GM12878 (cell line): ENCODE results near the gene KCND3. TPM values are rescaled to one million over a fixed set of nuclear protein-coding genes. Genes with fewer than 3 reads are reported as not detected.

Experiments used
- ATAC-seq: fragments of 200-7000 bp; cut with Tn5 transposase; 3 replicates; pipeline ENCODE4 v1.9.1; 2020; ENCODE audit warnings: mild to moderate bottlenecking, moderate library complexity
- BruUV-seq: library from RNA; stranded (reverse); fragments of 400-500 nt; replicated peaks from 2 replicates; lab custom pipeline; 2021; lab: Mats Ljungman, UMichigan
- CTCF ChIA-PET: fragments of 300-600 bp; sonication (Branson Sonifier 250); formaldehyde crosslinking; extraction: SDS; loops from one replicate; lab custom pipeline; 2021; ENCODE audit warnings: inconsistent platforms; lab: Yijun Ruan, JAX
- POLR2A ChIA-PET: fragments of 350-600 bp; formaldehyde crosslinking; extraction: SDS; loops from one replicate; lab custom pipeline; 2021; ENCODE audit warnings: inconsistent platforms; lab: Charles Lee
- RAD21 ChIA-PET: fragments of 300-600 bp; sonication (Branson Sonifier 250); formaldehyde crosslinking; loops from one replicate; lab custom pipeline; 2023; ENCODE audit warnings: antibody characterized with exemption; ENCODE audit not compliant: unreplicated experiment; lab: Charles Lee
- SMC1A ChIA-PET: fragments of 300-600 bp; sonication (Branson Sonifier 250); formaldehyde crosslinking; loops from one replicate; lab custom pipeline; 2023; ENCODE audit not compliant: unreplicated experiment, uncharacterized antibody; lab: Charles Lee
- DNase-seq: peaks from one replicate; pipeline ENCODE4 v3.0.0-alpha.2; 2011; ENCODE audit warnings: low read depth, low spot score
- FAIRE-seq: peaks from 3 replicates; lab custom pipeline; 2011; peaks lifted over from hg19 to GRCh38; lab: Jason Lieb, UNC
- H2AFZ ChIP-seq: 2 replicates; pipeline ENCODE4 v1.6.0; 2011; ENCODE audit warnings: low read depth, low read length, control low read depth; ENCODE audit not compliant: control insufficient read depth
- H3K27ac ChIP-seq: 2 replicates; pipeline ENCODE4 v1.5.1; 2011; ENCODE audit warnings: control low read depth; ENCODE audit not compliant: control insufficient read depth, insufficient read depth
- H3K27me3 ChIP-seq, 2 experiments: replicated peaks in 1 of 2; 2 replicates each; pipeline versions ENCODE4 v1.6.0 to v1.6.1; 2011; ENCODE audit warnings: low read length in 1 of 2; ENCODE audit not compliant: control insufficient read depth in 2 of 2, insufficient read depth in 2 of 2
- H3K36me3 ChIP-seq, 2 experiments: 2 replicates each; pipeline ENCODE4 v1.5.1; 2011; ENCODE audit warnings: low read length in 1 of 2; ENCODE audit not compliant: control insufficient read depth in 2 of 2, insufficient read depth in 2 of 2
- H3K4me1 ChIP-seq: 2 replicates; pipeline ENCODE4 v1.6.1; 2011; ENCODE audit warnings: mild to moderate bottlenecking, low read length, moderate library complexity, mixed read lengths; ENCODE audit not compliant: control insufficient read depth, insufficient read depth
- H3K4me2 ChIP-seq: 2 replicates; pipeline ENCODE4 v1.6.0; 2011; ENCODE audit warnings: control low read depth; ENCODE audit not compliant: control insufficient read depth, insufficient read depth
- H3K4me3 ChIP-seq: fragments of 200-600 bp; sonication (generic); 2 replicates; pipeline ENCODE4 v1.5.1; 2016
- H3K79me2 ChIP-seq: 2 replicates; pipeline ENCODE4 v1.6.0; 2011; ENCODE audit warnings: low read length; ENCODE audit not compliant: control insufficient read depth, insufficient read depth
- H3K9ac ChIP-seq: 2 replicates; pipeline ENCODE4 v1.8.0; 2011; ENCODE audit warnings: low read length, control low read depth, mixed read lengths; ENCODE audit not compliant: control insufficient read depth, insufficient read depth
- H3K9me3 ChIP-seq: replicated peaks from 3 replicates; pipeline ENCODE4 v1.5.1; 2011; ENCODE audit warnings: mild to moderate bottlenecking, low read length; ENCODE audit not compliant: control insufficient read depth, insufficient read depth
- H4K20me1 ChIP-seq: 2 replicates; pipeline ENCODE4 v1.6.0; 2011; ENCODE audit not compliant: control insufficient read depth, insufficient read depth
- ATF2 ChIP-seq: IDR thresholded peaks from 2 replicates; pipeline ENCODE4 v1.6.1; 2012; ENCODE audit warnings: low read length, inconsistent platforms
- BRCA1 ChIP-seq: IDR thresholded peaks from 2 replicates; pipeline ENCODE4 v1.6.1; 2011; ENCODE audit warnings: low read depth, low read length, improper control_type of control experiment
- CTCF ChIP-seq, 3 experiments: IDR thresholded peaks in 2 of 3; conservative IDR thresholded peaks in 1 of 3; 2 replicates each; pipeline ENCODE4 v1.5.1; 2011; ENCODE audit warnings: low read depth in 3 of 3, low read length in 3 of 3, mild to moderate bottlenecking in 3 of 3, control low read depth in 2 of 3, moderate library complexity in 2 of 3, inconsistent platforms in 1 of 3, mixed read lengths in 1 of 3; ENCODE audit not compliant: control insufficient read depth in 2 of 3, insufficient read depth in 1 of 3; ENCODE audit errors: extremely low read depth in 1 of 3
- ETV6 ChIP-seq, 2 experiments: fragments of 450-650 bp in 1 of 2; IDR thresholded peaks in 1 of 2; conservative IDR thresholded peaks in 1 of 2; 2 replicates each; pipeline ENCODE4 v1.6.1; 2014; ENCODE audit warnings: antibody characterized with exemption in 1 of 2, borderline replicate concordance in 1 of 2, low read depth in 1 of 2, mild to moderate bottlenecking in 1 of 2, moderate library complexity in 1 of 2
- EZH2 ChIP-seq: IDR thresholded peaks from 2 replicates; pipeline ENCODE4 v1.6.1; 2012; ENCODE audit warnings: low read depth, mild to moderate bottlenecking, control low read depth, inconsistent platforms, low read length, borderline replicate concordance; ENCODE audit not compliant: control insufficient read depth
- JUNB ChIP-seq: IDR thresholded peaks from 2 replicates; pipeline ENCODE4 v1.6.1; 2016; ENCODE audit warnings: antibody characterized with exemption, mild to moderate bottlenecking
- MTA3 ChIP-seq: IDR thresholded peaks from 2 replicates; pipeline ENCODE4 v1.6.1; 2012; ENCODE audit warnings: low read length, inconsistent platforms, borderline replicate concordance
- NFXL1 ChIP-seq: fragments of 450-650 bp; IDR thresholded peaks from 2 replicates; pipeline ENCODE4 v1.6.1; 2017; ENCODE audit warnings: antibody characterized with exemption, mild to moderate bottlenecking, borderline replicate concordance
- NR2C1 ChIP-seq: fragments of 450-650 bp; IDR thresholded peaks from 2 replicates; pipeline ENCODE4 v1.6.1; 2017; ENCODE audit warnings: antibody characterized with exemption, mild to moderate bottlenecking, moderate library complexity
- NRF1 ChIP-seq: conservative IDR thresholded peaks from 2 replicates; pipeline ENCODE4 v1.6.1; 2011; ENCODE audit warnings: mild to moderate bottlenecking, low read depth, low read length, improper control_type of control experiment
- PRDM15 ChIP-seq: fragments of 450-650 bp; formaldehyde crosslinking; IDR thresholded peaks from 2 replicates; pipeline ENCODE4 v1.4.0; 2020; ENCODE audit warnings: mild to moderate bottlenecking, moderate library complexity
- RB1 ChIP-seq: fragments of 450-650 bp; formaldehyde crosslinking; IDR thresholded peaks from 2 replicates; pipeline ENCODE4 v1.6.1; 2017; ENCODE audit warnings: mild to moderate bottlenecking, borderline replicate concordance
- SKIL ChIP-seq: fragments of 450-650 bp; IDR thresholded peaks from 2 replicates; pipeline ENCODE4 v1.6.1; 2017; ENCODE audit warnings: mild to moderate bottlenecking, low read depth, inconsistent platforms; ENCODE audit not compliant: poor library complexity, severe bottlenecking
- ZNF24 ChIP-seq: fragments of 450-650 bp; IDR thresholded peaks from 2 replicates; pipeline ENCODE4 v1.6.1; 2017; ENCODE audit warnings: antibody characterized with exemption, mild to moderate bottlenecking
- ZNF384 ChIP-seq: IDR thresholded peaks from 2 replicates; pipeline ENCODE4 v1.6.1; 2012; ENCODE audit warnings: low read depth, mild to moderate bottlenecking, low read length, improper control_type of control experiment, borderline replicate concordance
- WGBS: methylation state at CpG from one replicate; pipeline ENCODE4 v1.1.6; 2016; ENCODE audit warnings: low lambda C conversion rate; ENCODE audit not compliant: insufficient replicate concordance, insufficient coverage; ENCODE audit errors: missing lambda C conversion rate; 5-methylcytosine and 5-hydroxymethylcytosine counted together
- in situ Hi-C: fragments of 300-500 bp; cut with MboI; formaldehyde crosslinking; loops from 9 replicates; pipeline ENCODE4 v1.14.3; 2018; ENCODE audit warnings: mixed read lengths
- intact Hi-C: fragments of 100-400 bp; cut with micrococcal nuclease; formaldehyde crosslinking; loops from one replicate; pipeline ENCODE4 v1.14.2; 2022; ENCODE audit not compliant: unreplicated experiment
- polyA plus RNA-seq, 11 experiments: library from polyadenylated mRNA; depleted of rRNA in 4 of 11; unstranded in 6 of 11; stranded (reverse) in 5 of 11; fragments of >200 nt; fragmentation: Nextera tagmentation in 4 of 11; fragmentation: Illumina TruSeq in 1 of 11; extraction: Ambion mirVana in 4 of 11; extraction: Trizol in 1 of 11; gene quantifications; 1 replicate in 1 of 11; 2 replicates in 10 of 11; pipeline versions ENCODE4 v1.2.1 to v1.2.3, GENCODE V29; 2011 to 2016; ENCODE audit warnings: inconsistent platforms in 2 of 11, missing spikeins in 2 of 11, low read depth in 1 of 11
- total RNA-seq, 4 experiments: library from RNA; depleted of rRNA in 3 of 4; stranded (reverse); fragments of >200 nt in 3 of 4; fragmentation: Illumina TruSeq in 1 of 4; extraction: Trizol in 1 of 4; gene quantifications; 2 replicates each; pipeline versions ENCODE4 v1.2.1 to v1.2.3, GENCODE V29; 2013 to 2021

The KCND3 gene
- total and polyA plus RNA-seq, 10 of the 15 experiments (the other 5 are each of a cell fraction or from before 2014, with no cell fraction given): 0.02 TPM; not detected in 9

- WGBS: 0% methylated on average over 1 of the region's 1 CpG
- in situ Hi-C loops (no loop called here), intact Hi-C loops (no loop called here)
- no peak overlapping the region for H3K4me2 ChIP-seq
- no peak for FAIRE-seq
- no peak overlapping the region for H3K9ac ChIP-seq
- H3K4me3 ChIP-seq: no peak overlapping the region
- SMC1A ChIA-PET: no interaction called here
- POLR2A ChIA-PET: no interaction called here
- no peaks in the 10 kb centered on the region for H3K79me2 ChIP-seq
- no peaks in the 10 kb centered on the region for H4K20me1 ChIP-seq
- no peaks in the 10 kb centered on the region for H3K4me1 ChIP-seq
- RAD21 ChIA-PET: no interaction called here
- no peaks in the 10 kb centered on the region; the same call in 2 of the 3 replicates for H3K9me3 ChIP-seq
- no peak for ATAC-seq
- no peaks in the 10 kb centered on the region for H3K36me3 ChIP-seq
- no peak overlapping the region for H2AFZ ChIP-seq
- DNase-seq: no peak
- CTCF ChIA-PET: no interaction called here
- no peak overlapping the region for H3K27ac ChIP-seq
- 0 out of 4 replicates have a peak, but pooled peaks cover 0 to 3% of the 10 kb centered on the region in 2 experiments for H3K27me3 ChIP-seq
- BruUV-seq: no TSS peak
- TF ChIP-seq ETV6 (conservative IDR thresholded peaks at IDR 0.05 in 1 of 2, IDR thresholded peaks at IDR 0.05 in 1 of 2; ENCODE audit: borderline replicate concordance in 1 of 2, low read depth in 1 of 2): no peak
- no peak for TF ChIP-seq CTCF (IDR thresholded peaks at IDR 0.05 in 2 of 3, conservative IDR thresholded peaks at IDR 0.05 in 1 of 3; ENCODE audit: control insufficient read depth in 2 of 3, extremely low read depth in 1 of 3, insufficient read depth in 1 of 3, low read depth in 3 of 3, low read length in 3 of 3)
- no peak for TF ChIP-seq NFXL1
- TF ChIP-seq BRCA1: no peak
- TF ChIP-seq EZH2: no peak
- no peak for TF ChIP-seq PRDM15
- TF ChIP-seq MTA3: no peak
- no peak for TF ChIP-seq ZNF24
- TF ChIP-seq ZNF384: no peak
- no peak for TF ChIP-seq NR2C1
- TF ChIP-seq JUNB: no peak
- no peak for TF ChIP-seq SKIL
- no peak for TF ChIP-seq RB1
- no peak for TF ChIP-seq ATF2
- no peak for TF ChIP-seq NRF1
Measured at GRCh38 chr1:112012823-112013222, 23.4 kb upstream of the KCND3 start.
